Activated T-cell treated with anti-CD3 and anti-CD28 coated beads, Interleukin-2, amount 50 U/mL, for 1 hour (primary cell): ENCODE data around the gene TBK1.

Experiments
- DNase-seq: peaks from one replicate; pipeline ENCODE4 v3.0.0-alpha.2; 2020

TBK1 gene

DNA sequence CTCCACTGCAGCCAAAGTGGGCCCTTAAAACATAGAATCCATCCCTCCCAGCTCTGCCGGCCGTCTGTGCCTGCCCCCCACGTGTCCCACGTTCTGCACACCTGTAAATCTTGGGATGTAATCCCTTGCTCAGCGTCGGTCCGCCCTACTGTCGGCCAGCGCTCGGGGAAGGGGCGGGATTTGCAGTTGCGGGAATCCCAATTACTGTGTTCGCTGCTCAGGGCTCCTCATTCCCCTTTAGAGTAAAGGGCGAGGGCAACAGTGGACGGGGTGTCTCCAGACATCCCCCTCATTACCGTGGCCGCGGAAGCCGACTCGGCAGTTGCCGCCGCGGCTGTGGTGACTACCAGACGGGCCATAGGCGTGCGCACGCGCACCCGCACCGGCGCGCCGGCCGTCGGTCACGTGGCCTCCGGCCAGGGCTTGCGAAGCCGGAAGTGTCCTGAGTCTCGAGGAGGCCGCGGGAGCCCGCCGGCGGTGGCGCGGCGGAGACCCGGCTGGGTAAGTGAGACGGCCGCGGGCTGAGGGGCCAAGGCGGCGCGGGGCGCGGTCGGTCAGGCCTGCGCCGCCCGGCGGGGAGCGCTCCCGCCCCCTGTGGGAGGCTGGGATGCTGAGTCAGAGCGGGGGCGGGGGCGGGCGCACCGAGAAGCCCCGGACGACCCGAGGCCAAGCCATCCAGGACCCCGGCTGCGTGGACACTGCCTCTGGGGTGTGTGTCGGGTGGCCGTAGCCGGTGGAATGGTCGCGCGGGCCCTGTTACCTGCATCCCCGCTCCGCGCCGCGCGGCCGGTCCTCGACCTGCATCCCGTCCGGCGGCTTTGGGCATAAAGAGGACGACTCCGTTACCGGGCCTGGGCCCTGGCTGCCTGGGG is at the start of gene TBK1:
TBK1 (plus strand) TSS at position 434 of the 872 bp plus-strand sequence. CDS start 3,751 bp downstream, outside the sequence.
- peak; percentile 67 for DNase-seq

- DNase-seq: no peak
These were observed 49.7 kb upstream of the TBK1 start for GRCh38 chr12:64402181-64402580.

- DNase-seq: peak; percentile 91
These were observed 48.0 kb upstream of the TBK1 start, which contains the start of gene XPOT for GRCh38 chr12:64403707-64404469. Gene XPOT, plus strand, starts transcription at chr12:64404392. Its CDS starts 5,644 bp downstream, at chr12:64410036.

GRCh38 chr12:64404470-64405256 is 47.3 kb upstream of the TBK1 start:
- peak; percentile 56 for DNase-seq

DNA sequence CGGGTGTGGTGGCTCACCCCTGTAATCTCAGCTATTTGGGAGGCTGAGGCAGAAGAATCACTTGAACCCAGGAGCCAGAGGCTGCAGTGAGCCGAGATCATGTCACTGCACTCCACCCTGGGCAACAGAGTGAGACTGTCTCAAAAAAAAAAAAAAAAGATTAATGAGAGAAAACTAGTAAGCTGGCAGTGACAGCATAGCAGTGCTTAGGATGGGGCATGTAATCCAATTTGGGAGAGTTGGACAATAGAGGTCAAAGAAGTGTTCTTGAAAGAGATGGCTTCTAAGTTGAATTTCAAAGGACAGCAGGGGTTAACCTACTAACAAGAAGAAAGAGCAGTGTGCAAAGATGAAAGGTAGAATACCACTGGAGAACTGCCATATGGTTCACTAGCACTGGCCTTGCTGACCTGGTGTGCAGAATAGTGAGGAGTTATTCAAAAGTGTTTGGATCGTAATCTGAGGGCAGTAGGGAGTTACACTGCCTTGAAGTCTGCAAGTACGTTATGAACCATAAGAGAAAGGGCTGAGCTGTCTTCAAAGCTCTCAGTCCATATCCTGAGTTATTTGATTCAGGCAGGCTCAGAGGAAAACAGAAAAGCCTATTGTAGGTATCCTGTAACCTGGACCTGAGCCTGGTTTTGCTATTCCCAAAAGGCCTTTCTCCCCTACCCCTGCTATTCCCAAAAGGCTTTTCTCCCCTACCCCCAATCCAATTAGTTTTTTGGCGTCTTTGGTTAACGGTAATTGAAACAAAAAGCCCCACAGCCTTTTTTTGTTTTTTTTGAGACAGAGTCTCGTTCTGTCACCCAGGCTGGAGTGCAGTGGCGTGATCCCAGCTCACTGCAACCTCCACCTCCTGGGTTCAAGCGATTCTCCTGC is 44.3 kb upstream of the TBK1 start:
- DNase-seq: no peak

DNA sequence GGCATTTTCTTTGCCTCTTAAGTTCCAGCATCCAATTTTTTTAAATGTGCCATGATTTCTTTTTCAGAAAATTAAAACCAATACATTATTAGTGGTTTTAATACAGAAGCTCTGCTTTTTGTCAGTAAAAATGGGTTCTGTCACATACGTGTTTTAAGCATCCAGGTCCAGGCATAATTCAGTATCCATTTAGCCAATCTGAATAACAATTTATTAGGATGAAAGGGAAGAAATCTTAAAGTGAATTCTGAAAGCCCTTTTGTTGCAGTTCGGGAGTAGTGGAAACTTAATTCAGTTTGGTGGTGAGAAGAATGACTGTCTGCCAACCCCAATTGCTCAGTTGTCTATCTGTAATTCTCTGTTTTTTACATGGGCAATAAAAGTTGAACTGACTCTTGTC is 40.5 kb upstream of the TBK1 start:
- no peak for DNase-seq

DNA sequence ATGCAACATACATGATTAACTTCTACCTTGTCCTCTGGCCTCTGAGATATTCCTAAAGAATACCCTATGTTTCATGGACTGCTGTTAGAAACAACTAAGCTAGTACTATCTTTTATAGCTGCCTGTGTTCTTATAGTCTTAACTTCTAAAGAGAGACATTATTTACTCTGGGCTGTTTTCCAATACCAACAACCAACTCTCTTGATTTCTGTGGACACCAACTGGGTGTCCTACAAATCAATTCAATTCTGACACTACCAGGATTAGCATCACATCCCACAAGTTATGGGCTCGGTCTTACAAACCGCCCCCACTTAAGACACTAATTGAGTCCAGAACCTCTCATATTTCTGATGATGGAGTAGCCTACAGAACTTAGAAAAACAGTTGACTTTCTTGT is 39.5 kb upstream of the TBK1 start:
- DNase-seq: no peak

GRCh38 chr12:64413884-64414283 is 38.0 kb upstream of the TBK1 start:
- DNase-seq: no peak

DNA sequence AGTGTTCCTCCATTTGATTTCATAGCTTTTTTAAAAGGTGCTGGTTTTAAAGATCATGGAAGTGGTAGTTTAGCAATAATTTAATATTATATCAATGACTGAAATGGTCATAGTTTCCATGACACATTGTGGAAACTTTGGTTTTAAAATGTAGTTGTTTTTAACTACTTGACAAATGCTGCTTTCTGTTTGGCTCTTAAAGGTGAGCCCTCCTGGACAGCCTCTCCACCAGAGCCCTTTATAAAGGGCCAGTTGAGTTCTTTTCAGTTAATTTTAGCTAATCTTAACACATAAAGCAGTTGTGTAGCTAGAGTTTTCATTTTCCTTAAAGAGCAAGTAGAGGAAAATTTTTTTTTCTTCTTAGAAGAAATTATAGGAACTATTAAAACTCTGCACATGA is 33.7 kb upstream of the TBK1 start:
- no peak for DNase-seq

DNA sequence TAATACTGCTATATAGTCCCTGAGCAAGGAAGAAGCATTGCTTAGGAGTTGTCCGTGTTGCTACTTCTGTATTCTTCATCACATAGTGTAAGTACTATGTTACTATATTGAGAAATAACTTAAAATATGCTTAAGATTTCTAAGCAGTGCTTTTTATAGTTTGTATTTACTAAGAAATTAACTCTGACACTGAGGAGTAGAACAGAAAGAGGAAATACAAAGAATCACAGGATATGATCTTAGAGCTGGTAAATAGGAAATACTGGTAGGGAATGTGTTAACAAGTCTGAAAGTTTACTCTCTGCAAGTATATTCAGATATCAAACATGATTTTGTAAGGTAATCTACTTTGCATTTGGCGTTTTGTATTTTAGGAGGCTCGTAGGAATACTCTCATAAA is 32.2 kb upstream of the TBK1 start:
- no peak for DNase-seq

GRCh38 chr12:64427988-64428387 is 23.9 kb upstream of the TBK1 start:
- DNase-seq: no peak

DNA sequence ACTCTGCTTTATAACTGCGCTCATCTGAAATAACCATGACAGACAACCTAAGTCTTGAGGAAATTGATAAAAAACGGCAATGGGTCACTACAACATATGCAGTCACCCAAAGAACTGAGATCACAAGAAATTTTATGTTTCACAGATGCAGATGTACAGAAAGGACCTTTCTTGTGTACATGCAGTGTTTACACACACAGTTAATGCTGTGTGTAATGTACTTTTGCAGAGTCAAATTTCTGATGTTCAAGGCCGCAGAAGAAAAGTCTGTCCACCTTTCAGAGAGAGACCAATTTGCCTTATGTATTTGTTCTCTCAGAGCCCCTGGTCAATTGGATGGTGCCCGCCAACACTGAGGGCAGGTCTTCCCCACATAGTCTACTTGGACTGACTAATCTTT is 23.0 kb upstream of the TBK1 start:
- DNase-seq: no peak

DNA sequence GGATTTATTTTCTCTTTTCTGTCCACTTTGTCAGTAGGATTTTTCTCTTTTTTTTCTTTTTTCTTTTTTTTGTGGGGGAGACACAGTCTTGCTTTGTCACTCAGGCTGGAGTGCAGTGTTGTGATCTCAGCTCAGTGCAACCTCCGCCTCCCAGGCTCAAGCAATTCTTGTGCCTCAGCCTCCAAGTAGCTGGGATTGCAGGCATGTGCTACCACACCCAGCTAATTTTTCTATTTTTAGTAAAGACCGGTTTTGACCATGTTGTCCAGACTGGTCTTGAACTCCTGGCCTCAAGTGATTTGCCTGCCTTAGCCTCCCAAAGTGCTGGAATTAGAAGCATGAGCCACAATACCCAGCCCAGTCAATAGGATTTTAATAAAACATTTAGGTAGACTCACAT is 21.0 kb upstream of the TBK1 start:
- no peak for DNase-seq

DNA sequence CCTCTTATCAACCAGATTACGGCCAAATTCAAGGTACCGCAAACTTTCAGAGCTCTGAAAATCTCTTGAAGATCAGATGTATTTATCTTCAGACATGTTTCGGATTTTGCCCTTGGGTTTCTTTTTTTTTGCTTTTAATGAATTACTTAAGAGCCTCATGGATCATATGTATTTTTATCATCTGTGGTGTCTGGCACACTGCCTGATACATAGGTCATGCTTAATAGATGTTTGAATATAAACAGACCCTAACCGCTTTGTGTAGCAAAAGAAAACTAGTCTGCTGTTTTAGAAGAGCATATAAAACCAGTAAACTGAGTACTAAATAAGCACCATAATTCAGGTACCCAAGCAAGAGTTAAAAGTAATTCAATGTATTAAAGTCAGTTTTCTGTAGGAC is 20.1 kb upstream of the TBK1 start:
- no peak for DNase-seq

DNA sequence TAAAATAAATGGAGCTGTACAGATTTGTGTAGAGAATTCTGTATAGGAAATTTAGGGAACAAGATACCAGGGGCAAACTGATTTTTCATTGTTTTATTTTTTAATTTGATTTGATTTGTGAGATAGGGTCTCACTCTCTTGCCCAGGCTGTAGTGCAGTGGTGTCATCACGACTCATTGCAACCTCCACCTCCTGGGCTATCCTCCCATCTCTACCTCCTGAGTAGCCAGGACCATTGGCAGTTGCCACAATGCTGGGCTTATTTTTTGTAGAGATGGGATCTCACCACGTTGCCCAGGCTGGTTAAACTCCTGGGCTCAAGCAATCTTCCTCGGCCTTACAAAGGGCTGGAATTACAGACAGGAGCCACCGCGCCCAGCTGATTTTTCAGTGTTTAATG is 18.0 kb upstream of the TBK1 start:
- DNase-seq: no peak

DNA sequence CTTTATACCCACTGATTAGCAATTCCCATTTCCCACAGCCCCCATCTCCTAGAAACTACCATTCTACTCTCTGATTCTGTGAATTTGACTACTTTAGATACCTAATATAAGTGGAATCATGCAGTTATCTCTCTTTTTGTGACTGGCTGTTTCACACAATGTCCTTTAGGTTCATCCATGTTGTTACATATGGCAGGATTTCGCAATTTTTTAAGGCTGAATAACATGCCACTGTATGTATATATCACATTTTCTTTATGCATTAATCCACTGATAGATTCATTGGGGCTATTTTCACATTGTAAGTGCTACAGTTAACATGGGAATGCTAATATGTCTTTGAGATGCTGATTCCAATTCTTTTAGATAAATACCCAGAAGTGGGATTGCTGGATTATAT is 11.8 kb upstream of the TBK1 start:
- DNase-seq: no peak

- no peak for DNase-seq
These were observed 6.4 kb upstream of the TBK1 start for GRCh38 chr12:64445490-64445889.

DNA sequence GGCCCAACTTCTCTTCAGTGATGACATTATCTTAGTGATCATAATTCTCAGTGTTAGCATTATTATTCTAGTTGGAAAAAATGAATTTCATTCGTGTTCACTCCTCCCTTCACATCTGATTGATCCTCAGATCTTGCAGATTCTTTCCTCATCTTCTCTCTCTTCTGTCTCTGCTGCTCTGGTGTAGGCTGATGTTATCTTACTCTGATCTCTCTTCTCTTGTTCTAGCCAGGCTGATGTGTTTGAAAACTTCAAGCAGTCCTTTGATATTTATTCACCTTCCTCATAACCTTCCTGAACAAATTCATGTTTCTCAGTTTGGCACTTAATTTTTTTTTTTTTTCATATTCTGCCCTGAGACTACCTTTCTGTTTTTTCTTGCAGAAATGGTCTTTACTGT is 5.6 kb upstream of the TBK1 start:
- no peak for DNase-seq

DNA sequence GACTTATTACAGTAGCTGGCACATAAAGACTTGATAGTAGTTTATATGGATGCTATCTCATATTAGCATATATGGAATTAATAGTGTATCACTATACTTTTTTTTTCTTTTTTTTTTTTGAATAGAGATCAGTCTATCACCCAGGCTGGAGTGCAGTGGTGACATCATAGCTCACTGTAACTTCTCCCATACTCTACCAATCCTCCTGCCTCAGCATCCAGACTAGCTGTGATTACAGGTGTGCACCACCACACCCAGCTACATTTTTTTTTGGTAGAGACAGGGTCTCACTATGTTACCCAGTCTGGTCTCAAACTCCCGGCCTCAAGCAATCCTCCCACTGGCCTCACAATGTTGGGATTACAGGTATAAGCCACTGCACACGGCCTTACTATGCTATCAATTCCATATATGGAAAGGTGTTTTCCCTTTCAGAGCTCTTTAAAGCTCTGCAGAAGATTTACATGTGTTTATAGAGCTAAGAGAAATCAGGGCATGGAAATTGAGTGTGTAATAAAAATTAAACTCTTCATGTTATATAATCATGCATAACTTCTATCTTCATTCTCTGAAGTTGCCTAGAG is 1.8 kb upstream of the TBK1 start:
- DNase-seq: no peak

GRCh38 chr12:64450711-64451486 is 1.0 kb upstream of the TBK1 start:
- DNase-seq: no peak
